ENCODE data around the gene F12. TPM values are rescaled to one million over a fixed set of nuclear protein-coding genes. Genes with fewer than 3 reads are reported as not detected.
"Not testable (repeated sequence)": the region's sequence is repeated elsewhere in the genome, so short reads cannot be mapped to it uniquely, and the experiment has no call there.

F12 gene
- total RNA-seq, 1 donor from 2014 or later = not detected

DNA sequence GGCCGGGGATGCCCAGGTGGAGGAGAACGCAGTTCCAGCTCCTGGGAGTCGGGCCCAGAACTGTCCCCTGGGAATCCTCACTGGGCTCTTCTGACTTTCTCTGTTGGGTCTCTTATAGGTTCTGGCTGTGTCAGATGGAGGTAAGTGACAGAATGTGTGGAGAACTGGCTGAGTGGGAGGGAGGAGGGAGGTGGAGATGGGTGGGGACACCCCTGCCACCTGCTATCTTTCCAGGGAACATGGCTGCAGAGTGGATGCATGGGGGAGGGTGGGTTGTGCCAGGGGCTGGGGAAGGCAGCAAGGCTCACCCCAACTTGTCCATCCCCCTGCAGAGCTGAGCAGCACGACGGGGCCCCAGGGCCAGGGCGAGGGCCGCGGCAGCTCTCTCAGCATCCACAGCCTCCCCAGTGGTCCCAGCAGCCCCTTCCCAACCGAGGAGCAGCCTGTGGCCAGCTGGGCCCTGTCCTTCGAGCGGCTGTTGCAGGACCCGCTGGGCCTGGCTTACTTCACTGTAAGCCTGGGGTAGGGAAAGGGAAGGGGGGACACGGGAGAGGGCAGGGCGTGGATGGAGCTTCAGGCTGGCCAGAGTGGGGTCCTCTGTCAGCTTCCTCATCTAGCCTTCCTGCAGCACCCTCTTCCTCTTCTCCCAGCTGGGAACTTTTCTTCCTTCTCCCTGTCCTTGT is 43.4 kb downstream of the F12 start:
- DNase-seq = no peak
- no peak for ATAC-seq
- intact Hi-C loops (cut with micrococcal nuclease) = no loop called here

DNA sequence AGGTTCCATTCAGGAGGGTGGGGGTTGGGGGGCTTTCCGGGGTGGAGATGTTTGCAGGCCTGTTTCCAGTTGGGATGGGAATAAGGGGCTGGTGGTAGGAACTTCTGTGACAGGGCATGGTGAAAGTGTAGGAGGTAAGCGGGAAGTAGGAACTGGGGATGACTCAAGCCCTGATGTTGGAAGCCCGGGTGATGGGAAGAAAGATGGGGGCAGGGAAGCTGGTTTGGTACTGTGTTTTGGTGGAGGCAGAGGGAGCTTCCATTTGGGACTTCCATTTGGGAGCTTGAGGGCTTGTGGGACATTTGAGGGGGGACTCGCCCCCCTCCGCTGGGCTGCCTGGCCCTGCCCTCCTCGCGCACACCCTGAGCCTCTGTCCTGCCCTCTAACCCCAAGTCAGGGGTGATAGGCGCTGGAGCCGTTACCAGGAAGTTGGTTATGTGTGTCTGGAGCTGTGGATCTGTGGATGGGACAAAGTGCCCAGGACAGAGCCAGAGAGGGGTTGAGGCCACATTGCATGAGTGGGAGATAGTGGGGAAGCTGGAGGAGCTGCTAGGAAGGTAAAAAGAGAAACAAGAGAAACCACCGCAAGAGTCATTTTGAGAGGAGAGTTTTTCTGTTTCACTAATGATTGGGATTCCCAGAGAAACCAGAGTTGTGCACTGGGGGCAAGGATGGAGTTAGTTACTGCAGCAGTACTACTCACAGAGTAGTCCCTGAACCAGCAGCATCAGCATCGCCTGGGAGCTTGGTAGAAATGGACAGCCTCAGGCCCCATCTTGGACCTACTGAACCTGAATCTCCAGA is 45.0 kb downstream of the F12 start:
- no peak for DNase-seq
- intact Hi-C loops (cut with micrococcal nuclease) = no loop called here
- ATAC-seq = no peak

DNA sequence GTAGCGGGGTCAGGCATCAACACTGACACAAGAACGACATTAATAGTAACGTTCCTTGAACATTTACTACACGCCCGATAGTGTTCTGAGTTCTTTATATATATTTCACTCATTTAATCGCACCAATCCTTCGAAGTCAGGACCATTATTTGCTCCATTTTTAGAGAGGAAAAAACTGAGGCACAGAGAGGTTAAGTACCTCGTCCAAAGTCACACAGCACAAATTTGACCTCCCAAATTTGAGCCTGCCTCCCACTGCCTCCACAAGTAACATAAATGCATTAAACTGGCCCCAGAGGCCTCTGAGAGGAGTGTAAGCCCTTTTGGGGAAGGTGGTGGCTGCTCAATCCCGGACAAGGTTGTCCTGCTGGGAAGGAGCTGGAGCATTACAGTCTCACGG is 45.8 kb downstream of the F12 start:
- intact Hi-C loops (cut with micrococcal nuclease) = no loop called here
- ATAC-seq (no peak), DNase-seq (no peak)

DNA sequence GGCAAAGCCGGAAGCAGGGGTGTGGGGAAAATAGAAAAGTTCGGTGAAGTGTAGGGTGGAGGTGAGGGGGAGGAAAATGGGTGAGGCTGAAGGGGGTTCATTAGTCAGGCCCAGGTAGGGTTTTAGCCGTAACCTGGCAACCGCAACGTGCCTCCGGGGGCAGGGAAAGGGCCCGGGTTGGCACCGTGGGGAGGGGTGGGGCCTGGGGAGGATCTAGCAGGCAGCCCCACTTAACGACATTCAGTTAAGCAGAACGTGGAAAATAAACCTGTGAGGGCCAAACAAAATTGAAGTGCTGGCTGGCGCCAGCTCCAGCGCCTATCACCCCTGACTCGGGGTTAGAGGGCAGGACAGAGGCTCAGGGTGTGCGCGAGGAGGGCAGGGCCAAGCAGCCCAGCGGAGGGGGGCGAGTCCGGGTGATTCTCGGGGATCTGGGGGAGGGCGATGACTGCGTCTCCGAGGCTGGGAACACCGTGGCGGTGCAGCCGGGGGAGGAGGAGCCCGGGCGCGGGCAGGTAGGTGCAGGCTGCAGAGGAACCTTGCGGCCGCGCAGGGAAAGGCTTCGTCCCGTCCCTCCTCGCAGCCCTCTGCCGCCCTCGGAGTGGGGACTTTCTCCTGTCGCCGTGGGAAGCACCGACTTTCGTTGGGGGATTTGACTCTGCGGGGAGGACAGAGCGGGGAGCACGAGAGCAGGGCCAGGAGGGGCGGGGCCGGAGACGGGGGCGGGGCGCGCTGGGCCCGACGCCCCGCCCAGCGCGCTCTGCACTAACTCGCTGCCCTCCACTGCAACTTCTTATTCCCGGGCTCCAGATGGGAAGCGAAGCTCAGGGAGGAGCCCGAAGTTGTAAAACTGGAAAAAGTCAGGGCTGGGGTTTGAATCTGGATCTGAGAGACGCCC is 46.5 kb downstream of the F12 start:
- ATAC-seq (peak; percentile 62), DNase-seq (peak; percentile 74)
- intact Hi-C loops (cut with micrococcal nuclease) = no loop called here

DNA sequence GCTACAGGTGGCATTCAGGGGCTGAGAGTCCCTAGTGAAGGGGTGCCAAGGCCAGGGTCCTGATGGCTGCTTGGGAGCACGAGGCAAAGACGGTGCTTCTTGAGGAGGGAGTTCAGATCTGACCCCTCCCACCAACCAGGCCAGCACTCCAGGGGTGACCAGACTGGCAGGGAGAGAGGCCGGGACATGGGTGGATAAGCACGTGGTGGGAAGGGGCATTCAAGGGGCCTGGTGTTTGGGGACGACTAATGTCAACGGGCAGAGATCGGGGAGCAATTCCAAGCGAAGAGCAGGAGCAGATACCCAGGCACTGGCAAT is 47.1 kb downstream of the F12 start:
- DNase-seq = no peak
- intact Hi-C loops (cut with micrococcal nuclease) = no loop called here
- ATAC-seq = no peak

DNA sequence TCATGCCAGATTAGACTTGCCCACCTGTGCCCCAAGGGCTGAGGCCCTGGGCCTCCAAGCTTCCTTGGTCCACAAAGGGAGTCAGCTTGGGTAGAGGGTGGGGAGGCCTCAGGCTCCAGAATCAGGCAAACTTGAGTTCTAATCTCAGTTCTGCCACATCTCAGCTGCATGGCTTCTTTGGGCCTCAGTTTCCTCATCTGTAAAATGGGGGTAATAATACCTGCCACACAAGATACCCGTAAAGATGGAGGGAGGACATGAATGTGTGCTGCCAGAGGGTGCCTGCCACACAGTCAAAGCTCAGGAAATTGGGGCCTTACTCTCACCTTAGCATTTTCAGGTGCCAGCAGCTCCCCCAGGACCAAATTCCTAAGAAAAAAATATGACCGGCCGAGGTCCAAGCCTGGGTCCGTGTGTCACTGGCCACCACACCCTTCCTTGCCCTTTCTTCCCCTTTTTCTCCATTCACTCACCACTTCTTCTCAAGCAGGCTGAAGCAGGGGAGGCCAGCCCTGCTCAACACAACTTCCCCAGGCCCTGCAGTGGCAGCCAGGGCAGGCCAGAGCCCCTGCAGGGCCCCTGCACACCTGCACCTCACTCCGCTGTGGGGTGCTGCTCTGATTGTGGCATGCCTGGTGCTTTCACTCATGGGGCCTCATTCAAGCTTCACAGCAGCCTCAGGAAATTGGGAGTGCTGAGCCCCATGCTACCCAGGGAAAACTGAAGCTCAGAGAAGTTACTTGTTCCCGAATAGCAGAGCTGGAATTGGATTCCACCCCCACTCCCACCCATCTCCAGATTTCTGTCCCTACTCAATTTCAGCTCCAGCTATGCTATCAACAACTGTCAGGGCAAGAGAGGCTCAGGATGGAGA is 47.7 kb downstream of the F12 start:
- ATAC-seq = no peak
- intact Hi-C loops (cut with micrococcal nuclease) = no loop called here
- no peak for DNase-seq

DNA sequence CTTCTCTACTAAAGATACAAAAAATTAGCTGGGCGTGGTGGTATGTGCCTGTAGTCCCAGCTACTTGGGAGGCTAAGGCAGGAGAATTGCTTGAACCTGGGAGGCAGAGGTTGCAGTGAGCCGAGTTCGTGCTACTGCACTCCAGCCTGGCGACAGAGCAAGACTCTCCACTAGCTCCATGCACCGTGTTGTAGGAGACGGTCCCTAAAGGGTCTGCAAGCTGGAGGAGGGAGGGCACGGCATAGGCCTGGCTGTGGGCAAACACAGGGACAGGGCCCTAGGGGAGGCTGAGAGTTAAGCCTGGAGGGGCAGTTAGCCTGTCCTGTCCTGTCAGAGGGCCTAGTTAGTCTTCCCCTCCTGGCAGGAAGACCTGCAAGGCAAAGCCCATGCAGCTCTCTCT is 48.6 kb downstream of the F12 start:
- ATAC-seq; DNase-seq; intact Hi-C loops (cut with micrococcal nuclease): not testable (repeated sequence)

DNA sequence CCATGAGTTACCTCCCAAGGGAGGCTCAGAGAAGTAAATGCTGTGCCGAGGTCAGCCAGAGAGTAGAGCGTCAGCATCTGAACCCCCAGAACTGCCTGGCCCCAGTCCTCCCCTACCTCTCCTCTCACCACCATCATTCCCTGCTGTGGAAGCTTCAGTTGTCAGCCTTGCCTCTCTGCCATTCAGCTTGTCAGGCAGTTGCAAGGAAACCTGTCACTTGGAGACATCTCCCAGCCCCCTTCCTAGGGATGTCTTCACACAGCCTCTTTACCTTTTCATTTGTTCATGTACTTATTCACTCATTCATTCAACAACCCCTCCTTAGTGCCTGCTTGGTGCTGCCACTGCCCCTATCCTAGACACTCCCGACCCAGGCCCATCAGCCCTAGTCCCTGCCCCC is 49.5 kb downstream of the F12 start:
- no peak for DNase-seq
- intact Hi-C loops (cut with micrococcal nuclease) = no loop called here

DNA sequence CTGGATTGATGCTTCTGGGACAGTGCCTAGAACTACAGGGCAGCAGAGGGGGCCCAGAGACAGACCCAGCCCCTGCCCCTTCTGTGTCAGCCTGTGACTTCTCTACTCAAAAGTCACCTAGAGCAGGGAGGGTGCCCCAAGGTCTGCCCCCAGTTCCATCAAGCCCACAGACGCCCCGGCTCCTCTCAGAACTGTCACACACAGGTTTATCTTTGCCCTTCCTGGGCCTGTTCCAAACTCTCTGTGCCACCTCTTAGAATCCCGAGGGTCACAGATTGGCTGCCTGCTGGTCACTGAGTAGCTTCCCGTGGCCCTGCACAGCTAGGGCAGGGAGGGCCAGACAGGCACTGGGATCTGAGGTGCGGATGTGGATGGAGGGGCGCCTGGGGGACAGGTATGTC is 49.9 kb downstream of the F12 start:
- ATAC-seq (peak; percentile 14), DNase-seq (no peak)
- intact Hi-C loops (cut with micrococcal nuclease) = no loop called here

More for the DNA sequence above, 49.5 kb downstream of the F12 start:
- no peak for ATAC-seq

DNA sequence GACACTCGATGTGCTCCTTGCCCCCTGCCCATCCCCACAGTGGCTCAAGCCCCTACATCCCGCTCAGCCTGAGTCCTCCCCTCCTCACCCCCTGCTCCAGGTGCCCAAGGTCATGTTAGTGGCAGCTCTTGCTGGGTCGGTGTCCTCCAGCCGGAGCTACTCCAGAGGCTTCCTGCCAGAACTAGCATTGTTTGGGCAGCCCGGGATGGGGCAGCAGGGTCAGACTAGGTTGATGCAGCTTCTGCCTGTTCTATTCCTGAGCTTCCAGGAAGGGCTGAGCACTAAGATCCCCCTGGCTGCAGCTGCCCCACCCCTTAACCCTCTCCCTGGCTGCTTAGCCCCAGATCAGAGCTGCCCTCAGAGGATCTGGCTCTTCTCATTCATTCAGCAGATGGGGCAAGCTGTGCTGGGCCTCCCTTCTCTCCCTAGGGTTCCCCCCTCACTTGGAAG is 51.0 kb downstream of the F12 start:
- DNase-seq (peak; percentile 52), ATAC-seq (peak; percentile 60)
- intact Hi-C loops (cut with micrococcal nuclease) = no loop called here

DNA sequence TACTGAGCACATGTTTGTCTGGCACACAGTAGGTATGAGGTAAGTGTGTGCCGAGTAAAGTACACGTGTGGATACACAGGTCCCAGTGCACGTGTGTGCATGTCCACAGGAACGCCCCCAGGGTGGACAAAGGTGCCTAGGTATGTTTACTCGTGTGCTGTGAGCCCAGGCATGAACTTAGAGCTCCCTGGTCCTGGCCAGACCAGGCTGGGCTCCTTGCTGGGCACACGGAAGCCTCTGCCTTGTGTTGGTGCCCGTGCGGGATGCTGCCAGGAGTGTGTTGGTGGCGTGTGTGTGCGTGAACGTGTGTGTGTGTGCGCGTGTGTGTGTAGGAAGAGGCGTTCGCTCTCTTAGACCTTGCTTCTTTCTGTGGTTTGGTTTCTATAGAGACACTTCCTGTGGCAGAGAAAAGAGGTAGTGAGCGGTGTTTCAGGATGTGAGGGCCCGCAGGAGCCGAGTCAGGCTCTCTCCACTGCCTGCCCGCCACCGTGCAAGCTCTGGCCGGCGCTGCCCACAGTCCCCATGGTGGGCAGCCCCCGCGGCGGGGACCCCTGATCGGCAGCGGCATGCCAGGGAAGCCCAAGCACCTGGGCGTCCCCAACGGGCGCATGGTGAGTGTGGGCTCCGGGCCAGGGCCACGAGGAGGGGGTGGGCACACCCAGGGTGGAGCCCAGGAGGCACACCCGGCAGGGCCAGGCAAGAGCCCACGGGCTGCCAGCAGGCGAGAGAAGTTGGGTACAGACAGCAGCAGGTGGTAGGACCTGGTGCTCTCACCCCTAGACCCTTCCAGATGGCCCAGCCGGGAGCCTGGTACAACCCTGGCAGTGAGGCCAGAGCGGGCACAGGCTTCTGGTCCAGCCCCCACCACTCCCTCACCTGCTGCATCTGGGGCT is 51.7 kb downstream of the F12 start, which contains the start of gene RGS14:
TSS of gene RGS14 (plus strand) at position 466 of the 893 bp plus-strand sequence. CDS start at position 567, 101 bp downstream.
- intact Hi-C loops (cut with micrococcal nuclease) = no loop called here
- DNase-seq (peak; percentile 49), ATAC-seq (peak; percentile 52)

DNA sequence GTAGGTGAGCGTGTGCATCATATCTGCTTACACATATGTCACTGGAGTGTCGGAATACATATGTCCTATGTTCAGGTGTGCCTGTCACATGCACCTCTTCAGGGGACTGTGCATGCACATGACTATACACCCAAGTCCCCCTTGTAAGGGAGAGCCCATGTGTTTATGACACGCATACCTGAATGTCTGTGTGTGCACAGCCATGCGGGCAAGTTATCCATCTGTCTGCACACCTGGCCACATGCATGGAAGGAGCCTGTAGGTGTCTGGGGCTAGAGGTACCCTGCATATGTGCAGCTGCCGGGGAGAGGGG is 52.3 kb downstream of the F12 start:
- ATAC-seq (no peak), DNase-seq (no peak)
- intact Hi-C loops (cut with micrococcal nuclease) = no loop called here

DNA sequence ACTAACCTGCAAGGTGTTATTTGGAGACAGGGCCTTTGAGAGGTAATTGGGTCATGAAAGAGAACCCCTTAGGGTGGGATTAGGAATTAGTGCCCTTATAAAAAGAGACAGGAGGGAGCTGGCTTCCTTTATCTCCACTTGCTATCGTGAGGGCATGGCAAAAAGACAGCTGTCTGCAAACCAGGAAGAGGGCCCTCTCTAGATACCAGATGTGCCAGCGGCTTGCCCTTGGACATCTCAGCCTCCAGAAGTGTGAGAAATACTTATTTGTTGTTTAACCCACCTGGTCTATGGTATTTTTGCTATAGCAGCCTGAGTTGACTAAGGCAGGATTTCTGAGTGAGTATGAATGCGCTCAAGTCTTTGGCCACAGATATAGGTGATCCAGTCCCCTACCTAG is 52.6 kb downstream of the F12 start:
- DNase-seq = no peak
- no peak for ATAC-seq
- intact Hi-C loops (cut with micrococcal nuclease) = no loop called here

DNA sequence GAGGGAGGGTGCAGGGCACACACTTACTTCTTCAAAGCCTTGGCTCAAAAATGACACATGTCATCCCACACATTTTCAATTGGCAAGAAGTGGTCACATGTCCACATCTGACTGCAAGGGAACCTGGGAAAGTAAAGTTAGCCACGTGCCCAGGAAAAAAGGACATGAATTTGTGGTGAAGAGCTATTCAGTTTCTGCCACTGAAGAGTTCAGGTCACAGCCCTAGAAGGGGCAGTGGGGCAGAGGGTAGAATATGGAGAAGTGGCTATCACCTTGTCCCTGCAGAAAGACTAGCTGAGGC is 53.5 kb downstream of the F12 start:
- intact Hi-C loops (cut with micrococcal nuclease) = no loop called here
- no peak for ATAC-seq
- DNase-seq = no peak

DNA sequence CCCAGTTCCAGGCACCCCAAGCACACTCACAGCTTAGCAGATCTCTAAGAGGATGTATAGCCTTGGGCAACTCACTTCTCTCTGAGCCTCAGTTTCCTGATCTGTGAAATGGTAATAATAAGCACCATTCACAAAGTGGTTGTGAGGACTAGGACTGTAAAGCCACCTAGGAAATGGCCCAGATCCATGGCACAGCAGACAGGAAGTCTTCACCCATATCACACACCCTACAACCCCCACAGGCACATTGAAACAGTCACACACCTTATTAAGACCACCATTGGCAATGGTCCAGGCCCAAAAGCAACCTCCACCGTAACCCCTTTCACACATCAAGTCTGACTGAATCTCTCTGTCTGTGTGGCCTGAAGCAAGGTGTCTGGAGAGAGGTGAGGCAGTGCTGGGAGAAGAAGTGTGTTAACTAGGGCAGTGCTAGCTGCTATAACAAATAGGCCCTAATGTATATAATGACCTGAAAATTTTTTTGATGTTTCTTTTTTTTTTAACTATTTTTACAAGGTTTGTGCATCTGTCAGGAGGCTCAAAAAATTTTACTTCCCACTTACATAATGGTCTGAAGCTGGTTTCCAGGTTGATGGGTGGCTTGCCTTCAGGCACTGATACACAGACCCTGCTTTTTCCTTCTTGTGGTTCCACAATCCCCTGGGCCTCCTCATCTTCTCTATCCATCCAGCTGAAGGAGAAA is 54.0 kb downstream of the F12 start:
- ATAC-seq (no peak), DNase-seq (no peak)
- intact Hi-C loops (cut with micrococcal nuclease) = no loop called here

DNA sequence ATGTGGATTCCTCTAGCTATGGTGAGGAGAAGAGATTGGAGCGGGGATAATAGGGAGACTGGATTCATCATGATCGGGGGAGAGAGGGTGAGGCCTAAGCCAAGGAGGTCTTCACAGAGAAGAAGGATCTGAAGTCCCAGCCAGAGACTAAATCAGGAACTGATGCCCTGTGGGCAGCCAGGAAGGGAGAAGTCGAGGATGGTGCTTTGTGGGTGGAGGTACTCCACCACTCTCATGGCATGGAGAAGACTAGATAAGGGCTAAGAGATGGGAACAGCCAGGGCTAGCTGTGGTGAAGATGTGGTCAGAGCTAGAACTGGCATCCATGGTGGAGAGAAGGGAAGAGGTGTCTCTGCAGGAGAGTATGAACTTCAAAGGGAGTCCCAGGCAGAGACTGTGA is 54.7 kb downstream of the F12 start:
- ATAC-seq = no peak
- intact Hi-C loops (cut with micrococcal nuclease) = no loop called here
- DNase-seq = no peak

DNA sequence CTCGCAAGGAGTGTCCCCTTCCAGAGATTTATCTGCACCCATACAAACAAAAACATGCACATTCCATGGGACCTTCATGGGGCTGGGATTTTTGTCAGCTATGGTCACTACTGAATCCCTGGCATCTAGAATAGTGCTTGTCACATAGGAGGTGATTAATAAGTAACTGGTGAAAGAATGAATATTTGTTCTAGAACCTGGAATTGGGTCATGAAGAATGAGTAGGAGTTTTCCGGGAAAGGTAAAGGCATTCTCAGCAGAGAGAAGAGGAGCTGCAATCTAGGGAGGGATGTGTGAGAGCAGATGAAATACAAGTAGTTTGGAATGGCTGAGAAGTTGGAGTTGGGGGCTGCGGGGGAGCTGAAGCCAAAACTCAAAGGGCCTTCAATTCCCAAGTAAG is 55.1 kb downstream of the F12 start:
- DNase-seq (no peak), ATAC-seq (no peak)
- intact Hi-C loops (cut with micrococcal nuclease) = no loop called here

DNA sequence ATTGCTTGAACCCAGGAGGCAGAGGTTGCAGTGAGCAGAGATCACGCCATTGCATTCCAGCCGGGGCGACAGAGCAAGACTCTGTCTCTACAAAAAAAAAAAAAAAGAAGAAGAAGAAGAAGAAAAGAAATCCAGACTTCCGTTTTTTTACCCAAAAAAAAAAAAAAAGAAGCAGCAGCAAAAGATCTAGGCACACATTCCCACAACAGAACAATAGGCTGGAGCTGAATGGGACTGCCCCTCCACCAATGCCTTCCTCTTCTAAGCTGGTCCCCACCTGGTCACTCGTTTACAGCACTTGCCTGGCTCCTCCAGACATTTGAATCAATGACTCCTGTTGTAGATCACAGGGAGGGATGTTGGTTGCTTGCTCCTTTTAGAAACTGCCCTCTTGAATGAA is 56.3 kb downstream of the F12 start:
- DNase-seq = no peak
- ATAC-seq = no peak
- intact Hi-C loops (cut with micrococcal nuclease) = no loop called here

Data from left ventricle myocardium superior (tissue), 1 donor.